Muscle layer of duodenum (tissue), 2 donors: ENCODE data around the gene CLIC4.
A peak's percentile ranks its signal among the peaks of the same experiment; 100 is the strongest.
"Not testable (repeated sequence)": the region's sequence is repeated elsewhere in the genome, so short reads cannot be mapped to it uniquely, and the experiment has no call there.

ENCODE experiments used
- H3K27ac ChIP-seq: one replicate; pipeline ENCODE4 v1.7.0; 2013; ENCODE audit warnings: mild to moderate bottlenecking, low read length
- H3K27me3 ChIP-seq: one replicate; pipeline ENCODE4 v1.7.0; 2013; ENCODE audit warnings: low read depth, mild to moderate bottlenecking, control low read depth, low read length
- H3K36me3 ChIP-seq, 2 donors: one replicate each; pipeline ENCODE4 v1.7.0; 2013; ENCODE audit warnings: low read length in 2 of 2, control low read depth in 1 of 2, mild to moderate bottlenecking in 1 of 2; ENCODE audit not compliant: insufficient read depth in 2 of 2, control insufficient read depth in 1 of 2
- H3K4me1 ChIP-seq, 2 donors: one replicate each; pipeline ENCODE4 v1.7.0; 2013; ENCODE audit warnings: low read length in 2 of 2, mild to moderate bottlenecking in 2 of 2, control low read depth in 1 of 2, moderate library complexity in 1 of 2; ENCODE audit not compliant: insufficient read depth in 2 of 2, control insufficient read depth in 1 of 2
- H3K4me3 ChIP-seq, 2 donors: one replicate each; pipeline ENCODE4 v1.7.0; 2013; ENCODE audit warnings: low read length in 2 of 2, low read depth in 1 of 2, mild to moderate bottlenecking in 1 of 2
- H3K9me3 ChIP-seq, 2 donors: one replicate each; pipeline ENCODE4 v1.7.0; 2013; ENCODE audit warnings: low read length in 2 of 2, control low read depth in 1 of 2, mild to moderate bottlenecking in 1 of 2; ENCODE audit not compliant: control insufficient read depth in 1 of 2
- donor health status: healthy.

Gene CLIC4

DNA sequence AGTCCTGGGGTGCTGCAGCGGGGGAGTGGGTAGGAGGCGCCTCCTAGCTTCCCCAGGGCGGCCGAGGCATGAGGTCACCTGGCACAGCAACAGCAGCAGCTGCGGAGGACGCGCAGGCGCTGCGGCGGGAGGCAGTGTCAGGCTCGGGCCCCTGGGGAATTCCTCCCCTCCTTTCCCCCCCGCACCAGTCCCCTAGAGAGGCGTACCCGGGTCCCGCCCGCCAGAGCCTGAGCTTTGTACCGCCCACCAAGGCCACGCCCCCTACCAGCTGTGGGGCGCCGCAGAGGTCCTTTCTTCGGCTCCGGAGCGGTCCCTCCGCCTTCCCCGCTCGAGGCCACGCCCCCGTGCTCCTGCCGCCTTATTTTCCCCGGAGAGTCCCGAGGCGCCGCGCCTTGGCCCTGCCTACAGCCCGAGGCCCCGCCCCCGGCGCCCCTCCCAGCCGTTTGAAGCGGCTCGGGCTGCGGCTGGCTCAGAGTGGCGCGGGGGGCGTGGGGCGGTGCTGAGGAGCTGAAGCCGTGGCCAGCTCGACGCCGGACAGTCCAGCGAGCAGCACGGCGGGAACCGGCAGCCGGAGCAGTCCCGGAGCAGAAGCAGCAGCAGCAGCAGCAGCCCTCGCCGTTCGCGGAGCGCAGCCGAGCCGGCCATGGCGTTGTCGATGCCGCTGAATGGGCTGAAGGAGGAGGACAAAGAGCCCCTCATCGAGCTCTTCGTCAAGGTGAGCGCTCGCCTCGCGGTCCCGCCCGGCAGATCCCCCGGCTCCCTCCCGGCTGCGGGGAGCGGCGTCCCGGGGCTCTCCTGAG, at the start of gene CLIC4:
CLIC4 (plus strand) TSS at position 537 of the 800 bp plus-strand sequence; CDS start at position 644, 107 bp downstream.
- H3K4me3 ChIP-seq: peak within 1 kb of the TSS; percentile 72 to 89
- H3K27ac ChIP-seq: peak within 1 kb of the TSS; percentile 94
- no peaks in the 10 kb centered on the region for H3K9me3 ChIP-seq
- peaks cover 0 to 35% of the 10 kb centered on the region in 2 donors for H3K4me1 ChIP-seq
- no peaks in the 10 kb centered on the region for H3K27me3 ChIP-seq
- no peaks in the 10 kb centered on the region for H3K36me3 ChIP-seq

DNA sequence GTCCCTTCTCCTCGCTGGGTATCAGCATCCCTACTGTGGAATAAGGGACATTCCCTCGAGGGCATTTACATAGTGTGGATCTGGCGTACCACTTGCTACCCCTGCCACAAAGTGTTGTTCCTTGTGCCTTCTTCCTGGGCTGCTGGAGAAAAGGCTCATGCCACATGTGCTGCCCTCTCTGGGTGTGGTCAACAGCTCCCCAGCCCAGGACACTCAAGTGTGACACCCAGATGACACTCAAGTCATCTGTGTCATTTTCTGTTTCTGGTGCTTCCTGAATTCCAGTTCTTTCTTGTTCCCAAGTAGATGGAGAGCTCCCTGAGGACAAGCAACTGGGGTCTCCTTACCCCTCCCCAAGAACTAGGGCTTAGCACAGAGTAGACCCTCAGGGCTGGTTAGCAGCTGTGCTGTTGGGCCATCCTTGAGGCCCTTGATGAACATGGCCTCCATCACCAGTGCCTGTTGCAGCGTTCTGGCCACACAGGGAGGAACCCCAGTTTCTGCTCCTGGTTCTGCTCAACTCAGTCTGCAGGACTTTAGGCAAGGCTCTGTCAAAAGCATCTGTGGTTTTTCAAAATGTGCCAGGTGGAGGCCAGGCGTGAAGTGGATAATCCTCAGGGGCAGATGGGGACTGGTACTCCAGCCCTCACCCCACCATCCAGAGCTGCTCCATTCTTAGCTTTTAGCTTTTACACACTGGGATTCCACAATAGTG, 49.0 kb upstream of the CLIC4 start:
- no peaks in the 10 kb centered on the region for H3K36me3 ChIP-seq
- H3K4me1 ChIP-seq: peaks cover 5 to 15% of the 10 kb centered on the region in 2 donors
- no peaks in the 10 kb centered on the region for H3K9me3 ChIP-seq
- no peak overlapping the region for H3K27ac ChIP-seq
- H3K27me3 ChIP-seq: no peaks in the 10 kb centered on the region
- H3K4me3 ChIP-seq: no peak overlapping the region

DNA sequence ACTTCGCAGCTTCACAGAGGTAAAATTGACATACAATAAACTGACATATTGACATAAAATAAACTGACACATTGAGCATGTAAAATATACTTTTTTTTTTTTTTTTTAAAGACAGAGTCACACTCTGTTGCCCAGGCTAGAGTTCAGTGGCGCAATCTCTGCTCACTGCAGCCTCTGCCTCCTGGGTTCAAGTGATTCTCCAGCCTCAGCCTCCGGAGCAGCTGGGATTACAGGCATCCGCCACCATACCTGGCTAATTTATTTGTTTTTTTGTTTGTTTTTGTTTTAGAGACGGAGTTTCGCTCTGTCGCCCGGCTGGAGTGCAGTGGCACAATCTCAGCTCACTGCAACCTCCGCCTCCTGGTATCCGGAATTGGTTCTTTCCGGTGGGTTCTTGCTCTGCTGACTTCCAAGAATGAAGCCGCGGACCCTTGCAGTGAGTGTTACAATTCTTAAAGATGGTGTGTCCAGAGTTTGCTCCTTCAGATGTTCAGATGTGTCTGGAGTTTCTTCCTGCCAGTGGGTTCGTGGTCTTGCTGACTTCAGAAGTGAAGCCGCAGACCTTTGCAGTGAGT, 48.4 kb upstream of the CLIC4 start:
- Histone ChIP-seq H3K36me3 (no peaks in the 10 kb centered on the region), H3K27me3 (no peaks in the 10 kb centered on the region), H3K4me3 (no peak overlapping the region), H3K27ac (no peak overlapping the region), H3K9me3 (no peaks in the 10 kb centered on the region), H3K4me1 (peaks cover 5 to 15% of the 10 kb centered on the region in 2 donors)

DNA sequence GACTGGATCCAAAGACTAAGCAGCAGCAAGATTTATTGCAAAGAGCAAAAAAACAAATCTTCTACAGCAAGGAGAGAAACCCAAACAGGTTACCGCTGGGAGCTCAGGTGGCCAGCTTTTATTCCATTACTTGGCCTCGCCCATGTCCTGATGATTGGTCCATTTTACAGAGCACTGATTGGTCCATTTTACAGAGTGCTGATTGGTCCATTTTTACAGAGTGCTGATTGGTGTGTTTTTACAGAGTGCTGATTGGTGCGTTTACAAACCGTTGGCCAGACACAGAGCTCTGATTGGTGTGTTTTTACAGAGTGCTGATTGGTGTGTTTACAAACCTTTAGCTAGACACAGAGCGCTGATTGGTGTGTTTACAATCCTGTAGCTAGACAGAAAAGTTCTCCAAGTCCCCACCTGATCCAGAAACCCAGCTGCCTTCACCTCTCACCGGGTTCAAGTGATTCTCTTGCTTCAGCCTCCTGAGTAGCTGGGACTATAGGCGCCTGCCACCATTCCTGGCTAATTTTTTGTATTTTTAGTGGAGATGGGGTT, 47.7 kb upstream of the CLIC4 start:
- H3K27ac ChIP-seq, H3K36me3 ChIP-seq, H3K27me3 ChIP-seq, H3K9me3 ChIP-seq, H3K4me3 ChIP-seq: not testable (repeated sequence)
- peaks cover 5 to 15% of the 10 kb centered on the region in 2 donors for H3K4me1 ChIP-seq

DNA sequence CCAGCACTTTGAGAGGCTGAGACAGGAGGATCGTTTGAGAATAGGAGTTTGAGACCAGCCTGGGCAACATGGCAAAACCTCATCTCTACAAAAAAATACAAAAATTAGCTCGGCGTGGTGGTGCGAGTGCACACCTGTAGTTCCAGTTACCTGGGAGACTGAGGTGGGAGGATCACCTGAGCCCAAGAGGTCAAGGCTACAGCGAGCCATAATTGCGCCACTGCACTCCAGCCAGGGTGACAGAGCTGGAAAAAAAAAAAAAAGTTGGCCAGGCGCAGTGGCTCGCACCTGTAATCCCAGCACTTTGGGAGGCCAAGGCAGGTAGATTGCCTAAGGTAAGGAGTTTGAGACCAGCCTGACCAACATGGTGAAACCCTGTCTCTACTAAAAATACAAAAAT, 46.9 kb upstream of the CLIC4 start:
- H3K27ac ChIP-seq, H3K27me3 ChIP-seq, H3K9me3 ChIP-seq, H3K36me3 ChIP-seq, H3K4me3 ChIP-seq: not testable (repeated sequence)
- peaks cover 5 to 15% of the 10 kb centered on the region in 2 donors for H3K4me1 ChIP-seq

DNA sequence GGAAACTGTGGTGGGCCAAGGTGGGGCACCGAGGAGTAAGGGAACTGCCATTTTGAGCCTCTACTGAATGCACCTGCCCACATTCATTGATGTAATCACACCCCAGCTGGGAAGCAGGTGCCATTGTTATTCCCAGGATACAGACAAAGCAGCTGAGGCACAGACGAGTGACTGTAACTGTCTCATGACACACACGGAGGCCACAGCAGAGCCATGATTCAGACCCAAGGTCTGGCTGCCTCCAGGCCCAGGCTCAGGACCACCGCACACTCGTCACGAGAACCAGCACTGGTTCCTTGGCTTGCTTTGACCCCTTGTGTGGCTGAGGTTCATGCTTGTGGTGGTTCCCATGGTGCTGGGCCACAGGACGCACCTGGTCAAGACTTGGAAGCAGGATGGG, 45.6 kb upstream of the CLIC4 start:
- Histone ChIP-seq H3K9me3 (no peaks in the 10 kb centered on the region), H3K27ac (no peak overlapping the region), H3K27me3 (no peaks in the 10 kb centered on the region), H3K36me3 (no peaks in the 10 kb centered on the region), H3K4me1 (peaks cover 0 to 4% of the 10 kb centered on the region in 2 donors), H3K4me3 (no peak overlapping the region)

DNA sequence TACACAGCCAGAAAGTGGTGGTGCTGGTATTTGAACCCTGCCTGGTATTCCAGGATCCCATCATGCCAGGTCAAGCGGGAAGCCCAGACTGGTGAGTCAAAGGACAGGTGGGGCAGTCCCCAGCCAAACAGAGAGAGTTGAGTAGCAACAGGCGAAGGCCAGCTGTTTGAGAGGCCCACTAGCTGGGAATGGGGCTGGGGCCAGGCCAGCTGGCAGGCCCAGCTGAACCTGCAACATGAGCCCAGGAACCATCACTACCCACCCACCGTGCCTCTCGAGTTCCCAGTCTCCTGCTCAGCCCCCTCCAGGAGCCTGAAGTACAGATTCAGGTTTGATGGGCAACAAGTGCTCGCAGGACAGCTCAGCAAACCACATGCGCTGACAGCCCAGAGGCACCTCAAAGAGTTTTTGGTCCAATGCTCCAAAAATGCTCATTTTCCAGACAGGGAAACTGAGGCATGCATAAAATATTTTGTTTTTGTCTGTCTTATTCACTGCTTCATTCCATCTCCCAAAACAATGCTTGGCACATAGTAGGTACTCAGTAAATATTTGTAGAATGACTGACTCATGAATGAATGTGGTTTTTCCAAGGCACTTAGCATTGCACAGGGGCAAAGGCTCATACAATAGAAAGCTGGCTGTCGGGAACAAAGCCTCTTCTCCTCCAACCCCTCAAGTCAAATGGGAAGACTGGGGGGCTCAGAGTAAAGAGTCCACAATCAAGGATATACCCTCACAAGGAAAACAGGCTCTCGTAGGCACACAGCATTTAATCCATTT, 42.5 kb upstream of the CLIC4 start:
- Histone ChIP-seq H3K9me3 (no peaks in the 10 kb centered on the region), H3K27ac (no peak overlapping the region), H3K4me3 (no peak overlapping the region), H3K36me3 (no peaks in the 10 kb centered on the region), H3K27me3 (no peaks in the 10 kb centered on the region), H3K4me1 (peaks cover 7 to 12% of the 10 kb centered on the region in 2 donors)

DNA sequence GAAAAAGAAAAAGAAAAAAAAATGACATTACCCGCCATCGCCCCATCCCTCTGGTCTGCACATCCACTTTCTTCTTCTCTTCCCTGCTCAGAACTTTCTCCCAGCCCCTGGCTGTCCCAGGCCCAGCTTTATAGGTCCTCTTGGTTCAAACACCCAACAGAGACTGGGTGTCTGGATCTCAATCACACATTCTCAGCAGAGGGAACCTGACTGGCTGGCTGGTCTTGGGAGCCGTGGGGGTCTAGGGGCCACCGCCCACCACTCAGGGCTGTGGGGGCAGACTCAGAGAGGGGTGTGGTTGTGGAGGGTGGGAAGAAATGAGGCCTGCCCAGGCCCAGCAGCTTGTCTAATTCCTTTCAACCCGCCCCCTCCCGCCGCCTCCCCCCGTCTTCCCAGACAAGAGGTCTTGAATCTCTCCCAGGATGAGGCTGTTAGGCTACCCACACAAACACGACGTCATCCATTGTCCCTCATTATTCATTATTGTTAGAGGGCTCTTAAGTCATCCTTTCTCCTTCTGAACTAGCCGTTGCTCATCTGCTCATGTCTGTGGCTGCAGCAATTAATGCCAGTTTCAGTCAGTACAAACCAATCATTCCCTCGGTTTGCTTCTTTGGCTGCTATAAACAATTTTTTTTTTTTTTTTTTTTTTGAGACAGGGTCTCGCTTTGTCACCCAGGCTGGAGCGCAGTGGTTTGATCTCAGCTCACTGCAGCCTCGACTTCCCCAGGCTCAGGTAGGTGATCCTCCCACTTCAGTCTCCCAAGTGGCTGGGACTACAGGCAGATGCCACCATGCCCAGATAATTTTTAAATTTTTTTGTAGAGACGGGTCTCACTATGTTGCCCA, 40.6 kb upstream of the CLIC4 start:
- H3K4me3 ChIP-seq: no peak overlapping the region
- no peak overlapping the region for H3K27ac ChIP-seq

DNA sequence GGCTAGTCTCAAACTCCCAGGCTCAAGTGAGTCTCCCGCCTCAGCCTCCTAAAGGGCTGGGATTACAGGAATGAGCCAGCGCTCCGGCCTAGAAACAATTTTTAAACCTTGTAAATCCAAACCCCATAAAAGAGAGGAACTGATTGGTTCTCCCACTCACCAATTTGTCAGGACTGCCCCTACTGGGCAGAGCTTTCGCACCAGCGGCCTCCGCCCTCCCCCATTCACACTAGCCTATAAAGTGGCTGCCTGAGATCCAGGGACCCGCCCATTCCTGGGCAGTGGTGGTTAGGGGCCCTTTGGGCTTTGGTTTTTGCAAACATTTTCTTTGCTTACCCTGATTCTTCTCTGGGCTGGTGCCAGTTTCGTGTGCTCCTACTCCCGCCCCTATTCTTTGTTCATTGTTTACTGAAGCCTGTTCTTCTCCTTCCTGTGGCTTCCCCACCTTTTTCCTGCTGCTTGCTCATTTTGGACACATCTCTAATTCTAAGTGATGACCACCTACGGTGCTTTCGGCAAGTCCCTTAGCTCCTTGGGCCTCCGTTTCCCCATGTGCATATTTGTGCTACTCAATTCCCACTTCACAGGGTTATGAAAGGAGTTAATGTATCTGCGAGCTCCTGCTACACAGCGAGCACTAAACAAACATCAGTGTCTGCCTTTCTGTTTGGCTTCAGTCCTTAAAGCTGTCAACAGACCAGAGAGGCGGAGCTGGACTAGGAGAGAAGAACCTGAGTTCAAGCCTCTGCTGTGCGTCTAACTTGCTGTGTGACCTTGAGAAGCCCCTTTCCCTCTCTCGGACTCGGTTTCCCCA, 39.8 kb upstream of the CLIC4 start:
- H3K36me3 ChIP-seq: no peaks in the 10 kb centered on the region
- H3K4me3 ChIP-seq: peak overlapping the region in 1 of 2 donors; percentile 61
- H3K4me1 ChIP-seq: peaks cover 7 to 12% of the 10 kb centered on the region in 2 donors
- H3K27ac ChIP-seq: peak overlapping the region; percentile 45
- no peaks in the 10 kb centered on the region for H3K9me3 ChIP-seq
- H3K27me3 ChIP-seq: no peaks in the 10 kb centered on the region

More for the DNA sequence above, 40.6 kb upstream of the CLIC4 start:
- Histone ChIP-seq H3K4me1 (peaks cover 7 to 12% of the 10 kb centered on the region in 2 donors), H3K9me3 (no peaks in the 10 kb centered on the region), H3K36me3 (no peaks in the 10 kb centered on the region), H3K27me3 (no peaks in the 10 kb centered on the region)

DNA sequence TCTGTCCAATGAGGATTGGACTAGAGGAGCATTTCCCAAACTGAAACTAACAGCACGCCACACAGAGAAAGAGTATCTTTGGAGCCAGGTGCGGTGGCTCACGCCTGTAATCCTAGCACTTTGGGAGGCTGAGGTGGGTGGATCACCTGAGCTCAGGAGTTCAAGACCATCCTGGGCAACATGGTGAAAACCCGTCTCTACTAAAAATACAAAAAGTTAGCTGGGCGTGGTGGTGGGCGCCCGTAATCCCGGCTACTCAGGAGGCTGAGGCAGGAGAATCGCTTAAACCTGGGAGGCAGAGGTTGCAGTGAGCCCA, 39.2 kb upstream of the CLIC4 start:
- H3K4me1 ChIP-seq: peaks cover 7 to 12% of the 10 kb centered on the region in 2 donors
- not testable (repeated sequence) for H3K9me3 ChIP-seq, H3K36me3 ChIP-seq, H3K27me3 ChIP-seq
- H3K27ac ChIP-seq: peak overlapping the region; percentile 45
- H3K4me3 ChIP-seq: peak overlapping the region in 1 of 2 donors; percentile 61
